HepG2 (cell line): ENCODE results near the gene NDUFS1. TPM values are rescaled to one million over a fixed set of nuclear protein-coding genes. Genes with fewer than 3 reads are reported as not detected.

ENCODE experiments used
- DMTF1 ChIP-seq: sonication (generic); formaldehyde crosslinking; IDR thresholded peaks from 2 replicates; pipeline ENCODE4 v1.4.0; 2020; ENCODE audit warnings: mild to moderate bottlenecking, missing genetic modification reagents
- MAFK ChIP-seq, 2 experiments: IDR thresholded peaks in 1 of 2; conservative IDR thresholded peaks in 1 of 2; 2 replicates each; pipeline ENCODE4 v1.6.1; 2011; ENCODE audit warnings: improper control_type of control experiment in 2 of 2, low read length in 2 of 2
- NFIC ChIP-seq: IDR thresholded peaks from 2 replicates; pipeline ENCODE4 v1.6.1; 2012; ENCODE audit warnings: mild to moderate bottlenecking, low read length, inconsistent platforms
- SMARCC2 ChIP-seq: fragments of 450-650 bp; IDR thresholded peaks from 2 replicates; pipeline ENCODE4 v1.6.1; 2017; ENCODE audit warnings: antibody characterized with exemption, mild to moderate bottlenecking
- SMARCE1 ChIP-seq: fragments of 450-650 bp; IDR thresholded peaks from 2 replicates; pipeline ENCODE4 v1.6.1; 2017; ENCODE audit warnings: borderline replicate concordance
- ZNF337 ChIP-seq: sonication (generic); formaldehyde crosslinking; IDR thresholded peaks from 2 replicates; pipeline ENCODE4 v1.5.1; 2020; ENCODE audit warnings: missing genetic modification reagents, low read depth, mild to moderate bottlenecking, borderline replicate concordance
- ZNF644 ChIP-seq: IDR thresholded peaks from 2 replicates; pipeline ENCODE4 v1.6.1; 2016; ENCODE audit warnings: low read depth
- ZSCAN31 ChIP-seq: sonication (generic); formaldehyde crosslinking; IDR thresholded peaks from 2 replicates; pipeline ENCODE4 v1.5.0; 2020; ENCODE audit warnings: low read depth, mild to moderate bottlenecking, missing genetic modification reagents
- polyA plus RNA-seq, 8 experiments: library from polyadenylated mRNA; depleted of rRNA in 3 of 8; stranded (reverse) in 7 of 8; unstranded in 1 of 8; fragments of >200 nt; fragmentation: Illumina TruSeq in 4 of 8; extraction: Trizol in 4 of 8; gene quantifications; 2 replicates each; pipeline versions ENCODE4 v1.2.1 to v1.2.3, GENCODE V29; 2011 to 2016; ENCODE audit warnings: low read depth in 4 of 8, missing spikeins in 1 of 8, mixed read lengths in 1 of 8; ENCODE audit not compliant: insufficient read depth in 1 of 8
- total RNA-seq, 5 experiments: library from RNA; depleted of rRNA; stranded (reverse); fragments of >200 nt; fragmentation: Illumina TruSeq; extraction: Trizol; gene quantifications; 2 replicates each; pipeline ENCODE4 v1.2.3, GENCODE V29; 2016; ENCODE audit warnings: low read depth in 1 of 5
- TF ChIP-seq, protein P1 (sequence below): sonication (generic); formaldehyde crosslinking; IDR thresholded peaks from 2 replicates; pipeline ENCODE4 v1.4.0; 2020; ENCODE audit warnings: mild to moderate bottlenecking, missing genetic modification reagents, borderline replicate concordance

Gene NDUFS1
- total and polyA plus RNA-seq, 2 of the 13 experiments (the other 11 are each of a cell fraction or from before 2014, with no cell fraction given) = 139 to 242 TPM

DNA sequence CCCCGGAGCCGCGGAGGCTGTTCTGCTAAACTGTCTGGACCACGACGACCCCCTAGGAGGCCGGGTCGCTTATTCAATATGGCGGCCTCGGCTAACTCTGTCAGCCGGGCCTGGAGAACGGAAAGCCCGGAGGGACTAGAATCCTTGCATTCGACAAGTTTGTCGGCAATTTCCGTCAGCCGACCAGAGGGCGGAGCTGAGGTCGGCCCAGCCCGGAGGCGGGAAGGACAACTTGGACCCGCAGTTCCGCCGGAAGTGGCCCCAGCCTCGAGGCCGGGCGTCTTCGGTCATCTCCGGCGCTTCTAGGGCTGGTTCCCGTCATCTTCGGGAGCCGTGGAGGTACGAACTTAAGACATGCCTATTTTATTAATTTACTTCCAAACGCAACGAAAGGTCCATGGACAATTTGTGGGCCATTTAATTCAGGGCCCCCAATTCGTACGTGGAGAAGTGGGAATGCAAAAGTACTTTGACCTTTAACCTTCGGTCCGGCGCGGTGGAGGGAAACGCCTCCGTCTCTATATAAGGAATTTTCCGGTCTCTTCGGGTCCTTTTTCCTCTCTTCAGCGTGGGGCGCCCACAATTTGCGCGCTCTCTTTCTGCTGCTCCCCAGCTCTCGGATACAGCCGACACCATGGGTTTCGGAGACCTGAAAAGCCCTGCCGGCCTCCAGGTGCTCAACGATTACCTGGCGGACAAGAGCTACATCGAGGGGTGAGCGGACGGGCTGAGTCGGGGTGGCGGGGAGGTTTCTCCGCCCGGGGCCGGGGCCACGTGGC lies at the start of gene NDUFS1, which contains the start of gene EEF1B2 (continued):
- TF ChIP-seq, protein P1, sequence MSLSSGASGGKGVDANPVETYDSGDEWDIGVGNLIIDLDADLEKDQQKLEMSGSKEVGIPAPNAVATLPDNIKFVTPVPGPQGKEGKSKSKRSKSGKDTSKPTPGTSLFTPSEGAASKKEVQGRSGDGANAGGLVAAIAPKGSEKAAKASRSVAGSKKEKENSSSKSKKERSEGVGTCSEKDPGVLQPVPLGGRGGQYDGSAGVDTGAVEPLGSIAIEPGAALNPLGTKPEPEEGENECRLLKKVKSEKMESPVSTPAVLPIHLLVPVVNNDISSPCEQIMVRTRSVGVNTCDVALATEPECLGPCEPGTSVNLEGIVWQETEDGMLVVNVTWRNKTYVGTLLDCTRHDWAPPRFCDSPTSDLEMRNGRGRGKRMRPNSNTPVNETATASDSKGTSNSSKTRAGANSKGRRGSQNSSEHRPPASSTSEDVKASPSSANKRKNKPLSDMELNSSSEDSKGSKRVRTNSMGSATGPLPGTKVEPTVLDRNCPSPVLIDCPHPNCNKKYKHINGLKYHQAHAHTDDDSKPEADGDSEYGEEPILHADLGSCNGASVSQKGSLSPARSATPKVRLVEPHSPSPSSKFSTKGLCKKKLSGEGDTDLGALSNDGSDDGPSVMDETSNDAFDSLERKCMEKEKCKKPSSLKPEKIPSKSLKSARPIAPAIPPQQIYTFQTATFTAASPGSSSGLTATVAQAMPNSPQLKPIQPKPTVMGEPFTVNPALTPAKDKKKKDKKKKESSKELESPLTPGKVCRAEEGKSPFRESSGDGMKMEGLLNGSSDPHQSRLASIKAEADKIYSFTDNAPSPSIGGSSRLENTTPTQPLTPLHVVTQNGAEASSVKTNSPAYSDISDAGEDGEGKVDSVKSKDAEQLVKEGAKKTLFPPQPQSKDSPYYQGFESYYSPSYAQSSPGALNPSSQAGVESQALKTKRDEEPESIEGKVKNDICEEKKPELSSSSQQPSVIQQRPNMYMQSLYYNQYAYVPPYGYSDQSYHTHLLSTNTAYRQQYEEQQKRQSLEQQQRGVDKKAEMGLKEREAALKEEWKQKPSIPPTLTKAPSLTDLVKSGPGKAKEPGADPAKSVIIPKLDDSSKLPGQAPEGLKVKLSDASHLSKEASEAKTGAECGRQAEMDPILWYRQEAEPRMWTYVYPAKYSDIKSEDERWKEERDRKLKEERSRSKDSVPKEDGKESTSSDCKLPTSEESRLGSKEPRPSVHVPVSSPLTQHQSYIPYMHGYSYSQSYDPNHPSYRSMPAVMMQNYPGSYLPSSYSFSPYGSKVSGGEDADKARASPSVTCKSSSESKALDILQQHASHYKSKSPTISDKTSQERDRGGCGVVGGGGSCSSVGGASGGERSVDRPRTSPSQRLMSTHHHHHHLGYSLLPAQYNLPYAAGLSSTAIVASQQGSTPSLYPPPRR (CRISPR knock-in tag) = 0 out of 2 replicates have a peak, but pooled peaks have one; percentile 39
- no peak for TF ChIP-seq SMARCE1
- TF ChIP-seq NFIC = 0 out of 2 replicates have a peak, but pooled peaks have one; percentile 34
- TF ChIP-seq ZNF644 (CRISPR knock-in tag) = peak; percentile 79; the same call in 1 of the 2 replicates
- no peak for TF ChIP-seq ZNF337
- no peak for TF ChIP-seq MAFK (conservative IDR thresholded peaks at IDR 0.05 in 1 of 2, IDR thresholded peaks at IDR 0.05 in 1 of 2; ENCODE audit: low read length in 2 of 2)
- TF ChIP-seq DMTF1 (CRISPR knock-in tag) = no peak
- peak; percentile 25; the same call in 1 of the 2 replicates for TF ChIP-seq ZSCAN31
- TF ChIP-seq SMARCC2 = peak; percentile 74; the same call in 1 of the 2 replicates
